Neural progenitor cell (in vitro differentiated cells): ENCODE measurements around the gene CHMP4B. TPM values are rescaled to one million over a fixed set of nuclear protein-coding genes. Genes with fewer than 3 reads are reported as not detected.

ENCODE experiments used
- DNase-seq: peaks from one replicate; pipeline ENCODE4 v3.0.0-alpha.2; 2016; ENCODE audit warnings: low spot score
- H2AFZ ChIP-seq: fragments of 200-600 bp; sonication (generic); replicated peaks from 2 replicates; pipeline ENCODE4 v1.6.1; 2016; ENCODE audit warnings: antibody characterized with exemption
- H3F3A ChIP-seq: fragments of 200-600 bp; sonication (generic); 2 replicates; pipeline ENCODE4 v1.6.1; 2016; ENCODE audit warnings: antibody characterized with exemption, low read depth
- H3K27ac ChIP-seq: fragments of 200-600 bp; sonication (generic); 2 replicates; pipeline ENCODE4 v1.5.1; 2016; ENCODE audit warnings: mild to moderate bottlenecking
- H3K27me3 ChIP-seq: fragments of 200-600 bp; sonication (generic); 2 replicates; pipeline ENCODE4 v1.6.1; 2016; ENCODE audit warnings: mild to moderate bottlenecking, moderate library complexity
- H3K36me3 ChIP-seq: fragments of 200-600 bp; sonication (generic); 2 replicates; pipeline ENCODE4 v1.5.1; 2016
- H3K4me1 ChIP-seq: fragments of 200-600 bp; sonication (generic); 2 replicates; pipeline ENCODE4 v1.6.1; 2016; ENCODE audit warnings: mixed run types
- H3K4me2 ChIP-seq: fragments of 200-600 bp; sonication (generic); 2 replicates; pipeline ENCODE4 v1.6.1; 2016
- H3K4me3 ChIP-seq: fragments of 200-600 bp; sonication (generic); 2 replicates; pipeline ENCODE4 v1.5.1; 2016
- H3K79me2 ChIP-seq: fragments of 200-600 bp; sonication (generic); 2 replicates; pipeline ENCODE4 v1.6.1; 2016; ENCODE audit warnings: low read depth
- H3K9ac ChIP-seq: fragments of 200-600 bp; sonication (generic); 2 replicates; pipeline ENCODE4 v1.6.1; 2016
- H3K9me3 ChIP-seq: fragments of 200-600 bp; sonication (generic); 2 replicates; pipeline ENCODE4 v1.5.1; 2016; ENCODE audit warnings: low read depth
- H4K20me1 ChIP-seq: fragments of 200-600 bp; sonication (generic); 2 replicates; pipeline ENCODE4 v1.6.1; 2016; ENCODE audit warnings: low read depth
- H3K27ac Mint-ChIP-seq: 3 replicates; pipeline ENCODE4 v1.8.0; 2021; ENCODE audit warnings: mixed read lengths
- H3K27me3 Mint-ChIP-seq: 2 replicates; pipeline ENCODE4 v1.8.0; 2022; ENCODE audit warnings: low read depth, mild to moderate bottlenecking, inconsistent platforms, moderate library complexity, mixed read lengths; ENCODE audit not compliant: insufficient read depth
- H3K36me3 Mint-ChIP-seq: 3 replicates; pipeline ENCODE4 v1.8.0; 2021; ENCODE audit warnings: mixed read lengths
- H3K4me1 Mint-ChIP-seq: 3 replicates; pipeline ENCODE4 v1.8.0; 2021; ENCODE audit warnings: mixed read lengths
- H3K4me3 Mint-ChIP-seq: 3 replicates; pipeline ENCODE4 v1.8.0; 2021; ENCODE audit warnings: mild to moderate bottlenecking, moderate library complexity, mixed read lengths
- H3K9me3 Mint-ChIP-seq: 3 replicates; pipeline ENCODE4 v1.8.0; 2020; ENCODE audit warnings: mixed read lengths
- CTCF ChIP-seq: fragments of 200-600 bp; sonication (generic); IDR thresholded peaks from 2 replicates; pipeline ENCODE4 v1.5.1; 2017; ENCODE audit warnings: antibody characterized with exemption, mild to moderate bottlenecking
- EZH2 ChIP-seq: fragments of 200-600 bp; sonication (generic); IDR thresholded peaks from 2 replicates; pipeline ENCODE4 v1.6.1; 2017; ENCODE audit warnings: antibody characterized with exemption, mild to moderate bottlenecking, moderate library complexity
- EZH2phosphoT487 ChIP-seq: fragments of 200-600 bp; sonication (generic); IDR thresholded peaks from 2 replicates; pipeline ENCODE4 v1.6.1; 2017; ENCODE audit warnings: antibody characterized with exemption
- total RNA-seq: library from RNA; depleted of rRNA; stranded (reverse); fragments of >200 nt; gene quantifications from 2 replicates; pipeline ENCODE4 v1.2.3, GENCODE V29; 2015; ENCODE audit warnings: low replicate concordance

CHMP4B gene
- total RNA-seq, 1 donor from 2014 or later = 40.7 TPM

DNA sequence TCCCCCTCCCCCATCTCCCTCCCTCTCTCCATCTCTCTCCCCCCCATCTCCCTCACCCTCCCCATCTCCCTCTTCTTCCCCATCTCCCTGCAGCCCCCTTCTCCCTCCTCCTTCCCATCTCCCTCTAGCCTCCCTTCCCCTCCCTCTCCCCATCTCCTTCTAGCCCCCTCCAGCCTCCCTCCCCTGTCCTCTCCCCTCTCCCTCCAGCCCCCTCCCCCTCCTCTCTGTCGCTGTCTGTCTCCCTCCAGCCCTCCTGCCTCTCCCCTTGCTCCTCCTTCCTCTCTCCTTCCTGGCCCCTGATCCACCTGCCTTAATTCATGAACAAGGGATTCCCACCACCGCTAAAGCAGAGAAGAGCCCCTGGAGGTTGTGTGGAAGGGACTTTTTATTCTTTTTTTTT is 26.9 kb upstream of the CHMP4B start:
- Mint-ChIP-seq H3K27ac (no peak overlapping the region), H3K36me3 (no peaks in the 10 kb centered on the region), H3K9me3 (no peaks in the 10 kb centered on the region), H3K27me3 (no peaks in the 10 kb centered on the region), H3K4me1 (peaks cover 20% of the 10 kb centered on the region), H3K4me3 (no peak overlapping the region)
- Histone ChIP-seq H3K9me3 (no peaks in the 10 kb centered on the region), H3K4me2 (no peak overlapping the region), H3K9ac (no peak overlapping the region), H3K36me3 (no peaks in the 10 kb centered on the region), H3K27me3 (no peaks in the 10 kb centered on the region), H4K20me1 (no peaks in the 10 kb centered on the region), H2AFZ (no peak overlapping the region), H3K79me2 (no peaks in the 10 kb centered on the region), H3F3A (no peaks in the 10 kb centered on the region), H3K4me3 (no peak overlapping the region), H3K4me1 (no peaks in the 10 kb centered on the region), H3K27ac (no peak overlapping the region)
- TF ChIP-seq EZH2phosphoT487 (no peak), EZH2 (no peak), CTCF (no peak)
- DNase-seq = peak; percentile 31

DNA sequence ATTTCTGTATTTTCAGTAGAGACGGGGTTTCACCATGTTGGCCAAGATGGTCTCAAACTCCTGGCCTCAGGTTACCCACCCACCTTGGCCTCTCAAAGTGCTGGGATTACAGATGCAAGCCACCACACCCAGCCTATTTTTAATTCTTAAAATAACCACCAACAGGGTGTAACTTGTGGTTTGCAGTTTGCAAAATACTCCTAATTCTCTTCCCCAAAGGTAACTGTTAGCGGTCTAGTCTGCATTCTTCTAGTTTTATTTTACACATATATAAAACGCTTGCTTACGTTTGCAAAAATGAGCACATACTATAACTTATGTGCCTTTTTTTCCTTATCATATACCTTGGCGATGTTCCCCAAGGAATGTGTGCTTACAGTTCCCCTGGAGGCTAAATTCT is 25.6 kb upstream of the CHMP4B start:
- H3K27ac ChIP-seq = no peak overlapping the region
- no peak overlapping the region for H2AFZ ChIP-seq
- no peaks in the 10 kb centered on the region for H3K27me3 ChIP-seq
- no peak for DNase-seq
- H3K4me2 ChIP-seq = no peak overlapping the region
- no peak overlapping the region for H3K4me3 ChIP-seq
- no peaks in the 10 kb centered on the region for H3K27me3 Mint-ChIP-seq
- H3K9me3 Mint-ChIP-seq = no peaks in the 10 kb centered on the region
- H3K4me3 Mint-ChIP-seq = no peak overlapping the region
- H3K9ac ChIP-seq = no peak overlapping the region
- H3K4me1 Mint-ChIP-seq = peaks cover 20% of the 10 kb centered on the region
- H3F3A ChIP-seq = no peaks in the 10 kb centered on the region
- no peaks in the 10 kb centered on the region for H3K9me3 ChIP-seq
- no peaks in the 10 kb centered on the region for H4K20me1 ChIP-seq
- H3K36me3 Mint-ChIP-seq = peaks cover 1% of the 10 kb centered on the region
- no peak for TF ChIP-seq EZH2
- TF ChIP-seq CTCF = no peak
- TF ChIP-seq EZH2phosphoT487 = no peak
- no peaks in the 10 kb centered on the region for H3K79me2 ChIP-seq
- H3K36me3 ChIP-seq = no peaks in the 10 kb centered on the region
- no peak overlapping the region for H3K27ac Mint-ChIP-seq
- H3K4me1 ChIP-seq = no peaks in the 10 kb centered on the region

GRCh38 chr20:33787253-33787891 is 23.8 kb upstream of the CHMP4B start:
- Histone ChIP-seq H3K79me2 (no peaks in the 10 kb centered on the region), H3K9ac (no peak overlapping the region), H3K36me3 (no peaks in the 10 kb centered on the region), H2AFZ (no peak overlapping the region), H3K4me1 (no peaks in the 10 kb centered on the region), H3K27me3 (no peaks in the 10 kb centered on the region), H3F3A (no peaks in the 10 kb centered on the region), H4K20me1 (no peaks in the 10 kb centered on the region), H3K9me3 (no peaks in the 10 kb centered on the region), H3K27ac (no peak overlapping the region), H3K4me3 (no peak overlapping the region), H3K4me2 (no peak overlapping the region)
- TF ChIP-seq EZH2phosphoT487 (no peak), EZH2 (no peak), CTCF (no peak)
- peaks cover 20% of the 10 kb centered on the region for H3K4me1 Mint-ChIP-seq
- H3K27ac Mint-ChIP-seq = peak overlapping the region; percentile 76
- H3K27me3 Mint-ChIP-seq = no peaks in the 10 kb centered on the region
- no peaks in the 10 kb centered on the region for H3K9me3 Mint-ChIP-seq
- DNase-seq = no peak
- H3K36me3 Mint-ChIP-seq = peaks cover 3% of the 10 kb centered on the region
- H3K4me3 Mint-ChIP-seq = no peak overlapping the region
